OCI-LY3 (cell line): ENCODE measurements around the gene LGMN.

Experiments used
- EZH2phosphoT487 ChIP-seq: fragments of 200-600 bp; shearing (Covaris generic); IDR thresholded peaks from 2 replicates; pipeline ENCODE4 v1.6.1; 2018; ENCODE audit warnings: antibody characterized with exemption, mixed run types, low read depth
- TF ChIP-seq, protein P1 (sequence below): fragments of 200-600, 300-600 bp; sonication (generic); IDR thresholded peaks from 2 replicates; pipeline ENCODE4 v1.5.1; 2014; ENCODE audit warnings: antibody characterized with exemption, low read length, low read depth

DNA sequence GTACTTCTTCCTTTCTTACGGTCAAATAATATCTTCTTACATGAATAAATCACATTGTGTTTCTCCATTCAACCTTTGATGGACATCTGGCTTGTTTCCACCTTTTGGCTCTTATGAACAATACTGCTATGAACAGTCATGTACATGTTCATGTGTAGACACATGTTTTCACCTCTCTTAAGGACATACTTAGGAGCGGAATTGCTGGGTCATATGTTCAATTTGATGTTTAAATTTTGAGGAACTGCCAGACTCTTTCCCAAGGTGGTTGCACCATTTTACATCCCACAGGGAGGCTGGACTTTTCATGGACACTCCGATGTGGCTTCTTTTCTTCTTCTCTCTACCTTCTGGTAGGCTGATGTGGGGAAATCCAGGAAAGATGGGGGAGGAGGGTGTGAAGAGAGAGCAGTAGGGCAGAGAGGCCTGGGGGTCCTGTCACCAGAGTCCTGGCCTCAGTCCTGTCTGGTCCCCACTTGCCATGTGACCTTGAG, 16.8 kb downstream of the LGMN start:
- TF ChIP-seq, protein P1, sequence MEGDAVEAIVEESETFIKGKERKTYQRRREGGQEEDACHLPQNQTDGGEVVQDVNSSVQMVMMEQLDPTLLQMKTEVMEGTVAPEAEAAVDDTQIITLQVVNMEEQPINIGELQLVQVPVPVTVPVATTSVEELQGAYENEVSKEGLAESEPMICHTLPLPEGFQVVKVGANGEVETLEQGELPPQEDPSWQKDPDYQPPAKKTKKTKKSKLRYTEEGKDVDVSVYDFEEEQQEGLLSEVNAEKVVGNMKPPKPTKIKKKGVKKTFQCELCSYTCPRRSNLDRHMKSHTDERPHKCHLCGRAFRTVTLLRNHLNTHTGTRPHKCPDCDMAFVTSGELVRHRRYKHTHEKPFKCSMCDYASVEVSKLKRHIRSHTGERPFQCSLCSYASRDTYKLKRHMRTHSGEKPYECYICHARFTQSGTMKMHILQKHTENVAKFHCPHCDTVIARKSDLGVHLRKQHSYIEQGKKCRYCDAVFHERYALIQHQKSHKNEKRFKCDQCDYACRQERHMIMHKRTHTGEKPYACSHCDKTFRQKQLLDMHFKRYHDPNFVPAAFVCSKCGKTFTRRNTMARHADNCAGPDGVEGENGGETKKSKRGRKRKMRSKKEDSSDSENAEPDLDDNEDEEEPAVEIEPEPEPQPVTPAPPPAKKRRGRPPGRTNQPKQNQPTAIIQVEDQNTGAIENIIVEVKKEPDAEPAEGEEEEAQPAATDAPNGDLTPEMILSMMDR, result no peak
- no peak for TF ChIP-seq EZH2phosphoT487
